HG03469 (cell line): ENCODE data around the gene NUTF2.
"Not testable (repeated sequence)": the region's sequence is repeated elsewhere in the genome, so short reads cannot be mapped to it uniquely, and the experiment has no call there.

Experiments used
- ATAC-seq: cut with Tn5 transposase; IDR thresholded peaks from one replicate; pipeline ENCODE4 v1.9.1; 2021; ENCODE audit warnings: mild to moderate bottlenecking, moderate library complexity, moderate number of reproducible peaks; ENCODE audit not compliant: unreplicated experiment

The NUTF2 gene

GRCh38 chr16:67837190-67837589 lies 9.5 kb upstream of the NUTF2 start:
- ATAC-seq = not testable (repeated sequence)

GRCh38 chr16:67837811-67838210 lies 8.9 kb upstream of the NUTF2 start:
- ATAC-seq = no peak

- no peak for ATAC-seq
Measured at GRCh38 chr16:67841198-67841815, 5.4 kb upstream of the NUTF2 start.

GRCh38 chr16:67841816-67842508 lies 4.8 kb upstream of the NUTF2 start, which contains the start of gene THAP11:
TSS of gene THAP11 (plus strand) at chr16:67842320. CDS start at chr16:67842555, 235 bp downstream.
- peak; percentile 45 for ATAC-seq

GRCh38 chr16:67842509-67843342 lies 4.0 kb upstream of the NUTF2 start:
- no peak for ATAC-seq

DNA sequence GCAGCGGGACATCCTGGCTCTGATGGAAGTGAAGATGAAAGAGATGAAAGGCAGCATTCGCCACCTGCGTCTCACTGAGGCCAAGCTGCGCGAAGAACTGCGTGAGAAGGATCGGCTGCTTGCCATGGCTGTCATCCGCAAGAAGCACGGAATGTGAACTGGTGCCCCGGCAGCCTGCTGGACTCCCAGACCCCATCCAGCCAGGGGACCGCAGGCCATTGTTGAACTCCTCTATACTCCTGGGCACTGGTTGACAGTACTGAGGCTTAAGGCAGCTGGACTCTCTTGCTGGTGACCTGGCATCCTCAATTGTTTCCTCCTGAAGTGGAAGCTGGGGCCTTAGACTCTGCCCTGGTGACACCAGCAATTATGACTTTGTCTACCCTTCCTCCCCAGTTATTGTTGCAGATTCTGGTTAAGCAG lies 3.4 kb upstream of the NUTF2 start:
- ATAC-seq = no peak

GRCh38 chr16:67844497-67844896 lies 2.2 kb upstream of the NUTF2 start:
- ATAC-seq = no peak

DNA sequence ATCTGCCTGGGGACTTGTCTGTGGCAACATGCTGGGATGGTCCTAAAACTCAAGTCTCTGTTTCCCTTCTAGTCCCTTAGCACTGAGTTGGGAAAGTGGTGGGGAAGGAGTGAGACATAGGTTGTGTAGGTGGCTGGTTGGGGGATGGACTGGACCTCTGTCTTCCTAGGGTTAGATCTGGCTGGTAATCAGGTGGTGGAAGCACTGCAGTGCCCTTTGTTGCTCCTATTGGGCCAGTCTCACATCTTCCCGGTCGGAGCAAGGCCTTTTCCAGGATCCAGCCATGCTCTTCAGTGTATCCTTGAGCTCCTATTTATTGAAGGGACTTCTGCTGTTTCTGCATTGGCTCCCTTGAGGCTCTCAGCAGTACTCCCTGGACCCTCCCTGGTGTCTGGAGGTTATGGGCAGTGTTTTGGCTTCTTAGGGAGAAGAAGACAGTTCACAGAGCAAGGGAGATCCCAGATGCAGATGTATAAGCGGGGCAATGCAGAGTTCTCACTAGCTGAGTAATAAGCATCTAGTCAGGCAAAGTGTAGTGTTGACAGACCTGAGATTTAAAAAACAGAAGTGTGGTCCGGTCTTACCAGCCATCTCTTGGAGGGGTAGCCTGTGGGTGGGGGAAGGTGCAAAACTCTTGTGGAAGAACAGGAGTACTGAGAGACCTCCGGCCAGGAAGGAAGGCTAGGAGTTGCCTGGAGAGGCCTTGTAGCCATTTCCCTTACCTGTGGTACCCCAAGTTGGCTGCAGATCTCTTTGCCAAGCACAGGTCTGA lies 1.3 kb upstream of the NUTF2 start:
- ATAC-seq = no peak

- no peak for ATAC-seq
Measured at GRCh38 chr16:67846063-67846319, 742 bp upstream of the NUTF2 start.

- ATAC-seq = peak; percentile 22
Measured at GRCh38 chr16:67847064-67847861, 530 bp downstream of the NUTF2 start, which contains the start of gene CENPT. TSS of gene CENPT (minus strand) at chr16:67847693. CDS start at chr16:67833859, 13,834 bp downstream.

DNA sequence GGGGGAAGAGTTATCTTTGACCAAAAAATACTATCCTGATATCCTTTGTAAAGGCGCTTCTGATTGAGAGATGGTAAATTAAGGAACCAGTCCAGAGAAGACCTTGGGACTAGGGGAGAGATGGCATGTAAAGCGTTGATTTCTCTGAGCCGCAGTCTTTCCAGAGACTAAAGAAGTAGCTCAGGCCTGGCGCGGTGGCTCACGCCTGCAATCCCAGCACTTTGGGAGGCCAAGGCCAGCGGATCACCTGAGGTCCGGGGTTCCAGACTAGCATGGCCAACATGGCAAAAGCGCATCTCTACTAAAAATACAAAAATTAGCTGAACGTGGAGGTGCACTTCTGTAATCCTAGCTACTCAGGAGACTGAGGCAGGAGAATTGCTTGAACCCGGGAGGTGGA lies 1.4 kb downstream of the NUTF2 start:
- no peak for ATAC-seq

GRCh38 chr16:67853670-67854069 lies 6.9 kb downstream of the NUTF2 start:
- no peak for ATAC-seq

DNA sequence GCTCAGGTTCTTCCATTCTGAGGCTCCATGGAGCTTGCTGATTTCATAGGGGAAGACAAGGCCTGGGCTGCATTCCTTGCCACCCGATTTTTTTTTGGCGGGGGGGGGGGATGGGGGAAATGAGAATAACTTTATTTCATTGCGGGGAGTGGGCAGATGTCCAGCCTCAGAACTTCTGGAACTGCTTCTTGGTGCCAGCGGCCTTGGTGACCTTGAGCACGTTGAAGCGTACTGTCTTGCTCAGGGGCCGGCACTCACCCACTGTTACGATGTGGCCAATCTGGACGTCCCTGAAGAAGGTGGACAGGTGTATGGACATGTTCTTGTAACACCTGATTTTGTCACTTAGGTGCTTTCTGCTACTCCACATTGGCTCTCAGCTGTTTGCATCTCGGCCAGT lies 9.1 kb downstream of the NUTF2 start:
- ATAC-seq = no peak

- no peak for ATAC-seq
Measured at GRCh38 chr16:67856927-67857546, 10.3 kb downstream of the NUTF2 start.

GRCh38 chr16:67857547-67858233 lies 11.0 kb downstream of the NUTF2 start:
- ATAC-seq = no peak

GRCh38 chr16:67858500-67858899 lies 11.8 kb downstream of the NUTF2 start:
- no peak for ATAC-seq

GRCh38 chr16:67860589-67861398 lies 14.1 kb downstream of the NUTF2 start:
- ATAC-seq = no peak

DNA sequence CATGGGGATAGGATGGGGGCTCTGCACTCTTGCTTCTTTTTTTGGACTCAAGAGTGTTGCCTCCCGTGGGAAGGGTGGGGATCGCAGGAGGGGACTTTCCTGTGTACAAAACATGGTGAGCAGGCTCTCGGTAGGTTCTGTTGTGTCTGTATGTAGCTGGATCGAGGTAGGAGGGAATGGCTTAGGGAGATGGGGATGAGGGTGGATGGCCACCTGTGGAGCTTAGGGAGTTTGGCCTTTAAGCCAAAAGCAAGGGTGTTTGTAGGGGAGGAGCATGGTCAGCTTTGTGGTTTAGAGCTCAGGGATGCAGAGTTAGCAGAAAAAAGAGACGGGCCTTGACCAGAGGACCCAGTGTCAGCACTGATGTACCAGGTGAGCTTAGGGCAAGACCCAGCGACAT lies 15.1 kb downstream of the NUTF2 start:
- ATAC-seq = no peak
